ENCODE results near the gene OTUD5. TPM values are rescaled to one million over a fixed set of nuclear protein-coding genes. Genes with fewer than 3 reads are reported as not detected.

The OTUD5 gene
- total RNA-seq, 1 experiment from 2014 or later, result 62.5 TPM

- Mint-ChIP-seq H3K9me3 (peaks cover 76 to 78% of the 10 kb centered on the region in 2 experiments), H3K4me3 (peak overlapping the region; percentile 97 to 99), H3K27ac (peak overlapping the region; percentile 100), H3K4me1 (peaks cover 0 to 16% of the 10 kb centered on the region in 2 experiments; a peak in 2 of 4 replicates), H3K27me3 (ENCODE audit: low read depth) (peaks cover 1% of the 10 kb centered on the region), H3K36me3 (ENCODE audit: insufficient read depth in 1 of 3, low read depth in 3 of 3) (peaks cover 14 to 48% (median 30%) of the 10 kb centered on the region in 3 experiments)
- no peak overlapping the region for H2AFZ ChIP-seq (ENCODE audit: low read length)
- H4K5ac ChIP-seq (ENCODE audit: insufficient read length, low read depth, low read length), result no peak overlapping the region
- no peak overlapping the region for H4K8ac ChIP-seq (replicated peaks; ENCODE audit: insufficient read length, low read depth, low read length)
- H2BK12ac ChIP-seq (ENCODE audit: insufficient read length, low read depth, low read length), result no peak overlapping the region
- no peak overlapping the region for H2BK20ac ChIP-seq (ENCODE audit: low read depth, low read length, poor library complexity, severe bottlenecking)
- no peaks in the 10 kb centered on the region for H3K9me3 ChIP-seq (ENCODE audit: control insufficient read depth, low read depth, low read length)
- DNase-seq, result peak; percentile 97
- H3K18ac ChIP-seq (ENCODE audit: insufficient read length, low read depth, low read length), result peak overlapping the region; percentile 92
- peaks cover 18% of the 10 kb centered on the region for H3K79me1 ChIP-seq (ENCODE audit: insufficient read depth, low read depth, low read length, poor library complexity, severe bottlenecking)
- no peak for TF ChIP-seq CTCF (conservative IDR thresholded peaks at IDR 0.05)
- no peak overlapping the region for H2BK120ac ChIP-seq (ENCODE audit: low read depth, low read length, poor library complexity, severe bottlenecking)
- H3K9ac ChIP-seq (ENCODE audit: extremely low read depth, insufficient read length, low read length), result peak overlapping the region; percentile 85
- H3K4me2 ChIP-seq (ENCODE audit: insufficient read depth, insufficient read length, low read length), result peak overlapping the region; percentile 86
- H2BK5ac ChIP-seq (ENCODE audit: insufficient read length, low read length), result peak overlapping the region; percentile 86
- H4K20me1 ChIP-seq (ENCODE audit: control insufficient read depth, insufficient read depth, insufficient read length), result peaks cover 3% of the 10 kb centered on the region
- H2BK15ac ChIP-seq (ENCODE audit: low read depth, low read length), result no peak overlapping the region
- H4K91ac ChIP-seq (ENCODE audit: insufficient read length, low read depth, low read length), result no peak overlapping the region
- peaks cover 2% of the 10 kb centered on the region; the same call in 1 of the 2 replicates for H3K4me1 ChIP-seq (ENCODE audit: insufficient read depth, low read length)
- H3K56ac ChIP-seq (ENCODE audit: insufficient read length, low read depth, low read length), result no peak overlapping the region
- no peak overlapping the region for H3T11ph ChIP-seq (ENCODE audit: low read length)
- H3K23ac ChIP-seq (ENCODE audit: insufficient read length, low read depth, low read length), result no peak overlapping the region
- no peak overlapping the region for H2AK5ac ChIP-seq (ENCODE audit: insufficient read length, low read length)
- H3K14ac ChIP-seq (ENCODE audit: insufficient read depth, low read length), result peak overlapping the region; percentile 62
- peaks cover 6% of the 10 kb centered on the region for H3K23me2 ChIP-seq (ENCODE audit: insufficient read length, low read depth, low read length, poor library complexity, severe bottlenecking)
- H3K4ac ChIP-seq (ENCODE audit: low read depth, low read length), result no peak overlapping the region
- H3K79me2 ChIP-seq (ENCODE audit: insufficient read depth, low read length), result peaks cover 21% of the 10 kb centered on the region; the same call in 1 of the 2 replicates
- H3K27me3 ChIP-seq (ENCODE audit: insufficient read depth, low read length), result no peaks in the 10 kb centered on the region
- peak overlapping the region; percentile 92 for H3K27ac ChIP-seq (ENCODE audit: insufficient read length, low read depth, low read length)
- WGBS (ENCODE audit: extremely low coverage, insufficient read length, low lambda C conversion rate), result no CpG with 5 or more reads among the region's 66 CpGs
These were observed 624 bp upstream of the OTUD5 start for GRCh38 chrX:48957827-48958634.
